Stimulated activated CD4-positive, alpha-beta T cell treated with anti-CD3 and anti-CD28 coated beads, Interleukin-4, amount 100 ng/mL, for 48 hours (primary cell): Measurements from ENCODE around the gene HDAC4.

Experiments
- DNase-seq, 2 donors: peaks; one replicate each; pipeline ENCODE4 v3.0.0-alpha.2; 2020; ENCODE audit warnings: low read depth in 2 of 2

Gene HDAC4

DNA sequence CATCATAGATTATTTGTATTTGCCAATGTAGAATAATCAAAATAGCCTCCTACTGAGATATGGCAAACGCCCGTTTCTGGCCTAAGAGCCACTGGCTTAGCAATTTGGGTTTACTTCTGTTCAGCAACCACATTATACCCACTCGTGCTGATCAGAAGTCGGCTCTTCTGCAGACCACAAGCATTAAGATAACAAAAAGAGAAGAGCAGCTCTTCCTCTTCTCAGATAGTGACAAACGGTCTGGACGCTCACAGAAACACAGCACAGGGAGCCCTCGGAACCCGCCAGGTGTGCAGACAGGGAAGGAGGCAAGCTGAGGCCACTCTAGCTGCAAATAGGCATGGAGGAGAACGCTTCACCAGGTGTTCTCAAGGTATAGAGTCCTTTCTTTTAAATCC, 164.0 kb downstream of the HDAC4 start:
- DNase-seq, result no peak

DNA sequence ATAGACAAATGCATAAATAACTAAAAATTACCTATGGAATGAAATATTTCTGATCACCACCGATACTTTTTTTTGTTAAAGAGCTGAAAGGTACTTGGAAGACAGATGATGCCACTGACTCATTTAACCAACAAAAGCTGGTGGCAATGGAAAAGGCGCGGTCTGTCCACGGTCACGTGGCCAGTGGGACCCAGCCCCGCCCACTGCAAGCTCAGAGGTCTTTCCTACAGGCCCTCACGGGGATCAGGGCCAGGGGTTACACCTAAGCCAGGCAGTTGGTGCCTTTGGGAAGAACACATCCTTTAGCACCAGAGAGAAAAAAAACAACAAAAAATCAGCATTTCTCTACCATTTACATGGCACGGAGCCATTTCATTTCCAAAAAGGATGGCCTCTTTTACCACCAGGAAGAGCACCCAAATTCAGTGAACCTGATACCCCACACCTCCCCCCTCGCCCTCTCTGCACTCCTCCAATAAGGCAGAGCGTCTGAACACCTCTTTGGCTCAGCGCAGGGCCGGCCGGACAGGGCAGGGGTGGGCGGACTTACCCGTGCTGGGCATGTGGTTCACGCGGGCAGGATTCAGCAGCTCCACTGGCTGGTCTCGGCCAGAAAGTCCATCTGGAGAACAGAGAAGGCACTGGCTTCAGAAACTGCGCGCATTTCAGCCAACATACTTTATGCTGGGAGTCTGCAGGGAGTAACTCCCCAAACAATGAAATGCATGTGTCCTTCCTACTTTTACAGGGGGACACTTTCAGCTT, 164.6 kb downstream of the HDAC4 start:
- DNase-seq, result no peak

DNA sequence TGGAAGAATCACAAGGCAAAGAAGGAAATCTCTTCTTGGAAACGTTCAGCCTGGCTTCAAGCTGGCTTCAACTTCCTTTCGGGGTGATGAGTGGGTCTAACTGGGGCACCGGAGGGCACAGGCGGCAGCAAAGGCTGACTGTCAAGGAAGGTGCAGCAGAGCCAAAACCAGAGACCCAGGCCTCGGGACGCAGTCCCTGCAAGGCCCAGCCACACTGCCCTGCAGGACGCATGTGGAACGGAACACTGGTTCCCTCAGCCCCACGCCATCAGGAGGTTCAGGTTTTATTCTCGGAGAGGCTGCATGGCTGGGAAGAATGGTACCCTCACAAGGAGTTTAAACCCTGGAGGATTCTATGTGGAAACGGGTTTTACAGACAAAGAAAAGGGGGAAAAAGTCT, 165.5 kb downstream of the HDAC4 start:
- DNase-seq, result no peak

DNA sequence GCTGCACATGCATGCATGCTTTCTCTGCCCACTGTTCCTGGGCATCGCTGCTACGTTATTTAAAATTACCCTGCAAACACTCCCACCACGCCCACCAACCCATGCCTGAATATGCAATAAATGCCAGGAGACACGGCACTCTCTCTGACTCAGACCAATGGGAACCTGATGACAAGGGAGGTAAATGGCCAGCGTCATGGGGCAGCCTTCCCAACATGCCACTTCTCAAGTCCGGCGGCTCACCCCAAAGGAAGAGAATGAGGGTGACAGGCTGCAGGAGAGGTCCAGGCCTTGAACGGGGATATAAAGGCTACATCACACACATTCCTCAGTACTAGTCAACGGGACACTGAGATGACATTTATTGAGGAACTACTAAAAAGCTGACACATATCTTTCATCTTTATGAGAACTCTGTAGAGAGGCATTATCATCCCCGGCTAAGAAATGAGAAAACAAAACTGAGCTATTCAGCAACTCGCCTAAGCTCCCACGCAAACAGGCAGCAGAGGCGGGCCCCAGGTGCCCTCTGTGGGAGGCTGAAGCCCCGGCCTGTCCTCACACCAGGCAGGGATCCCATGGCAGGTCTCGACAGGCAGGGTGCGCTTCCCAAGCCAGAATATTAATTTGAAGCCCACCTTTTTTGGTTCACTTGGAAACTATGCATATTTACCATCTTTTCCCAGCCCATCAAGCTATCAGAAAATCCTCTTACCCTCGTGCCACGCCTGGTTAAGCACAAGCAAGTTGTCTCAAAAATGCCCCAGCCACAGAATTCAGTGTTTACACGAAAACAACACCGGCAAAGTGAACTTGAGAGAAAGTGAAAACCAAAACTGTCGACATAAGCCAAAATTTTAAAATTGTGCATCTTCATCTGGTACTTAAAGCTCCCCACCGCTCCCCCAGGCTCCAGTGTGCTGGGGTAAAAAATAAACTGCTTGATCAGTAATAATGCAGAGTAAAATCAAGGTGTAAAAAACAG, 166.3 kb downstream of the HDAC4 start:
- DNase-seq, result no peak

DNA sequence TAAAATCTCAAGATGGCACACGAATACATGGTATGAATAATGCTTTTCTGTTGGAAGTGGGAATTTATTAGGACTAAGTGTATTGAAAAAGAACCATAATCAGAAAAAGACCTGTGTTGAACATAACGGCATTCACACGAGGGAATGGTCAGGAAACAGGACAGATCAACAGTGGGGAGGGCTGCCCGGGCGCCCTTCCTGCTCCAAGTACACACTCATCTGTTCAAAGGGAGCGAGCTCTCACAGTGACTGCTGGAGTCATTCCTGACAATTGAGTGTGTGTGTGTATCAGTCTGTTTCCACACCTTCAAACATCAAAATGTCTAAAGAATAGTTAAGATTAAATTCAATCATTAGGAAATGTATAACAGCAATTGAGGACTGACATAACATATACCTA, 167.2 kb downstream of the HDAC4 start:
- no peak for DNase-seq

DNA sequence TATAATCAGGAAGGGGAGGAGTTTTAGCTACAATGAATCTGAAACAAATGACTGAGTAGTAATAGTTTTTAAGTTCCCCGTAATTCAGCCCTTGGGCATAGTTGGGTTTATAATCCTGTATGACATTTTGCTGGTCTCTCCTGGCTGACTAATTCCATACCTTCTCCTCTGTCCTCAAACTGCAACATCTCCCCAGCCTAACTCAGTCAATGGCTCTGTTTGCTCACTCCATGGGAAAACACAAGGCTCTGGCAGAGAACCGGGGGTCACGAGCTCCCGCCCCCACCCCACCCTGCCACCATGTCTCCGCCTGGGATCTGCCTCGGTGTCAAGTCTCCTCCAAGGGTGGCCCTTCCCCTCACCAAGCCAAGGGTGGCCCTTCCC, 168.6 kb downstream of the HDAC4 start:
- no peak for DNase-seq

DNA sequence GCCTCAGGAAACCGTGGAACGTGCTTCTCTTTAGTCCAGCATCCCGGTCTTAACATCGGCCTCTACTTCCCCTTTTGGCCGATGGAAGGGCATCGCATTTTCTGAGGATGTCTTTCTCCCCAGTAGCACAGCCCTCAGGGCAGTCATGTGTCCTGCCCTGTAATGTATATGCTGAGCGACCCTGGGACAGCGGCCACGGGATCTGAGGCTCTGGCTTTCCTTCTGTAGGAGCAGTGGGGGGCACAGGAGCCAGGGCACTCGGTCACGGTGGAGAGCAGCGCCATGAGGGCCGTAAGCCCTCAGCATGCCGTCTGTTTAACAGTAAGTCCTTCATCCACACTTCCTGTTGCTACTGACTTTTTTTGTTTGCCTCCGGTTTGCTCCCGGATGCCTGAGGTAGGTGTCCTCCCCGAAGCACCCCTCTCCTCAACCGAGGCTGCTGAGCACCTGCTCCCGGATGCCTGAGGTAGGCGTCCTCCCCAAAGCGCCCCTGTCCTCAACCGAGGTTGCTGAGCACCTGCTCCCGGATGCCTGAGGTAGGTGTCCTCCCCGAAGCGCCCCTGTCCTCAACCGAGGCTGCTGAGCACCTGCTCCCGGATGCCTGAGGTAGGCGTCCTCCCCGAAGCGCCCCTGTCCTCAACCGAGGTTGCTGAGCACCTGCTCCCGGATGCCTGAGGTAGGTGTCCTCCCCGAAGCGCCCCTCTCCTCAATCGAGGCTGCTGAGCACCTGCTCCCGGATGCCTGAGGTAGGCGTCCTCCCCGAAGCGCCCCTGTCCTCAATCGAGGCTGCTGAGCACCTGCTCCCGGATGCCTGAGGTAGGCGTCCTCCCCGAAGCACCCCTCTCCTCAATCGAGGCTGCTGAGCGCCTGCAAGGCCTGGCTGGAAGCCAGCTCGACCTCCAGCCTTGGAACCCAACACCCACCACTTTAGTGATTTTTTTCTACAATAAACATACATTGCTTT, 169.3 kb downstream of the HDAC4 start:
- DNase-seq, result no peak

DNA sequence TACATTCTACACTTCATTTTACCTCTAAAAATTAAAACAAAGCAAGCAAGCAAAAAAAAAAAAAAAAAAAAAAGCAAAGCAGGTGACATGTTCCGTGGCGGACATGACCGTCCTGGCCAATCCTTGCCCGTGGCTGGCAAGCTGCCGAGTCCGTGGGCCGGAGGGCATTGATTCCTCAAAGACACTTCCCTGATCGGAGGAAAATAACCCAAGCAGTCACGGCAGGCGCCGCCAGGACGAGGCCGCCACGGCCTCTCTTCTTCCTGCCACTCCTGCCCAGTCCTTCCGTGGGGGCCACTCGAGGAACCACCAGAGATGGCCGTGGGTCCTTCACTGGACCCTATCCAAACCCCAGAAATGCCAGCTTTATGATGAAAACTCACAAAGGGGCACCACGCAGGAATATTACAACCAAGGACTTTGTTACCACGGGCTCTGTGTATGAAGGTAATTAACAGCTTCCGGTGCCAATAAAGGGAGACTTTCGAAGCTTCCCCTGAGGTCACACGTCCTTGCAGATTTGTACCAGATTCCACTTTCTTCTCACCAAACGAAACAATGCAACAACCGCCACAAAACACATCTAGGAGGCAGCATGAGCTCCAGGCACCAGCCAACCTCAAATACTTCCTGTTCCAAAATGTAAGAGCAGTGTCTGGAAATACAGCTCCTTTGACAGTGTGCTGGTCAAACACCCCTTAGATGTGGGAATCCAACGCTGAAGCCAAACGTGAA, 170.3 kb downstream of the HDAC4 start:
- no peak for DNase-seq

DNA sequence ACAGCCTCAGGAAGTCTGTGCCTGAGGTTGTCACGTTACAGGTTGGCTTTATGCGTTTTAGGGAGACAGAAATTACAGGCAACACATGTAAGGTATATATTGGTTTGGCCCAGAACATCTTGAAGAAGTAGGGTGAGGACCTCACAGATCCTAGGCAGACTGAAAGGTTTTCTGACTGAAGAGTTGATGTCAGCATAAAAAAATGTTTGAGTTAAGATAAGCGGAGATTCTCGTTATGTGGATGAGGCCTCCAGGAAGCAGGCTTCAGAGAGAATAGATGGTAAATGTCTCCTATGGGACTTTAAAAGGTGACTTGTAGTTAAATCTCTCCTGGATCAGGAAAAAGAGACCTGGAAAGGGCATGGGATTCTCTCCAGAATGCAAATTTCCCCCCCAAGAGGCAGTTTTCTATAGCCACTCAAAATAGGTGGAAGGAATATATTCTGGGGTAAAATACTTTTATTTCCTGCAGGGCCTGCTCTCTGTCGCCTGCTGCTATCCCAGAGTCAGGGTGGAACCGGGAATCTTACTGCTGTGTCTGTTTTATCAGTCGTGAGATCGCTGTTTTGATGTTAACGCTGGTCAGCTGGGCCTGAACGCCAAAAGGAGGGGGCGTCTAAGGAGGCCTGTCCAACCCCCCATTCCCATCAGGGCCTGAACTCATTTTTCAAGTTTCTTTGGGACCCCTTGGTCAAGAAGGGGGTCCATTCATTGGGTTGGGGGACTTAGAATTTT, 171.1 kb downstream of the HDAC4 start:
- DNase-seq, result no peak

DNA sequence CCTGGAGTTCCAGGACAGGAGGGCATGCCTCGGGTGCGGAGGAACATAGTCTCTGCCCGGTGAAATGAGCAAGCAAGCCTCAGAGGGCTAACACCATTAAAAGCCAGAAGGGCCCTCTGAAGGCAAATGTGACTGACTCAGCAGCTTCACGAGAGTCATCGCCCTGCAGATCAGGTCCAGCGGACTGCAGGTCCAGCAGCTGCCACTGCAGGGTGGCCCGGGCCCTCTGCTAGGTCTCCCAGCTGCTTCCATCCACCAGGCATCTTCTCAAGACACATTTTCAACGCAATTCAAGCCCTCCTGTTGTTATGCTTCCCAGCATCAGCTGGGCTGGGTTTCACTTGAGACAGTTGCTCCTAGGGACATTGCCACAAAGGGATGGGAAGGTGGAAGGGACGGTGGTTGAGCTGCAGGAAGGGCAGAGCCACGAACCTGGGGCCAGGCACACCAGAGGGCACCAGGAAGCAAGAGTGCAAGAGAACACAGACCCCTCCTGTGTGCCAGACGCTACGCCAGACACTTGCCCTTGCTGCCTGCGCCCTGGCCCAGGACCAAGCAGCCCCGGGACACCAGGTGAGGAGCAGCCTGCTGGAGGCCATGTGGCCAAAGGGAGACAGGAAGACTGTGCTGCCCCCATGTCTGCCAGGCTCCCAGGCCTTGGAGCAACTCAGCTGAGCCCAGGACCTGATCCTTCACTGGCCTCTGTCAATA, 173.0 kb downstream of the HDAC4 start:
- DNase-seq, result no peak

DNA sequence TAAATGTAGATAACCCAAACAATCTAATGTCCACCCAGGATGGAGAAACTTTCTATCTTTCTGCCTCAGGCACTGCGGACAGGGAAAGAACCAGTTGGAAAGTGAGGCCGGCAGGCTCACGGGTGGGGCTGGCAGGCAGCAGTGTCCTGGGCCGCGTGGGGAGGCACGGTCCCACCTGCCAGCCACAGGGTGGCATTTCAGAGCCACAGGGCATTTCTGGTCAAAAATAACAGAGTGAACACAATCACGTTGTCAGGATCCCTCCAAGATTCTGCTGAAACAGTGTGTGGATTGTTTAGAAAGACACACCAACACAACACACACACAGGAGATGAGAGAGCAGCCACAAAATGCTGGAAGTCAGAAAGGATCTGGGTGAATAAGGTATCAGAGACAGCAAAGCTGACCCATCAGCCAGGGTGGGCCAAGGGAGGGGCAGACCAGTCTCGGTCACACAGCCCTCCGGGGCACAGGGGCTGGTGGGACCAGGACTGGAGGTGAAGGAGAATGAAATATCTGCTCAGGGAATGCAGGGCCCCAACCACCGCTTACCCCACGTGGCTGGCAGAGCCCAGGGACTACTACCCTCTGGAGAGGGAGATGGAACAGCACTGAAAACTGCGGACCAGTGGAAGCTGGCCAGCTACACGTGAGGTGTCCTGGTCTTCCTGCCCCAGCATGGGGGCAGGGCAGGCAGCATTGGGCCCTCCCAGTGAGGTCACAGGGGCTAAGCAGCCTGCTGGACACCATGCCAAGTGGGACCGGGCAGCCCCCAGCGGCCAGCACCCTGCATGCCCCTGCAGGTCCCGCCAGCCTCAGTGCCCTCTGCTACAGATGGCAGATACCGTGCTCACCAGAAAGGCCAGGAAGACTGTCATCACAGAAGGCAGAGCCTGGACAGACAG, 173.9 kb downstream of the HDAC4 start:
- no peak for DNase-seq

DNA sequence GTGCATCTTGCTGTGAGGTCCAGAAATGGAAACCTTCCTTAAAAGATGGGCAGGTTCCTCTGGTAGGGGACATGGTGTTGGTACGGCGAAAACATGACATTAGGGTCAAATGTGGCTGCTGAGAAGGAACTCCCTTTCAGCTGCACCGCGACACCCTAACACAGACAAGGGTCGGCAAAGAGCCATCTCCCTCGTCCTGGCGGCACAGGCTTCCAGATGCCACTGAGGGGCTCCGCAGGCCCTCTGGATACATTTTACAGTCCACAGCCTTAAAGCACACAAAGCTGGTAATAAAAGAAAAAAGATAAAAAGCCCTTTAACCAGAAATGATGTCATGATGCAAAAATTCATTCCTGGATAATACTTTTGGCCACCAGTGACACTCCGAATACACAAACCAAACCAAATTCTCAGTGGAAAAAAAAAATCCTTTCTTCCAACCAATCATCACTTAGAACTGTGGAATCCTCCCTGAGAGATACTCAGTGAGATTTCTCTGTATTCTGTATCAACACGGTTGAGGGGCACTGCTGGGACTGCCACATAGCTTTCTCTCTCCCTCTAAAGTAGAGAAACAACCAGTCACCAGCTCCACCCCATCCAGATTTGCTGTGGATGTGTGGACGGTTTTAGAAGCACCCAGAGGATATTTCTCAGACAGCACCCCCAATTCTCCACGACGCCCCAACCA, 174.8 kb downstream of the HDAC4 start:
- no peak for DNase-seq

DNA sequence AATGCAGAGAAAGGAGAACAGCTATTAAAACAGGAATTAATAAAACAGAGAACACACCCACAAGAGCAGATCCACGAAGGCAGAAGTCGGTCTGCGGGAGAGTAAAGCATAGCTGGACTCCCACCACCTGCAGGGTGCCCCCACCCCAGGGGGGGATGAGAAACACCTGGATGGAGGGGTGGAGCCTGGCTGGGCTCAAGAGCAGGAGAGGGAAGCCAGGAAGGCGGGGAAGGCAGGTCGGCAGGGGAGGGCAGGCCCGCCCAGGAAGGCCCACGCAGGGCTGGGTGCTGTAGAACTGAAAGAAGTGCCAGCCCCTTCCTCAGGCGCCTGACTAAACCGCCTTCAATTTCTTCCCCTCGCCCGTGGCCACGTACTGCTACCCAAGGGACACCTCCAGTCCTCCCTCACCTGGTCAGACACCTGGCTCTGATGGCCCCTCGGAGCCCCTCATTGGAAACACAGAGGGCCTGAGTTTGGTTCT, 175.4 kb downstream of the HDAC4 start:
- DNase-seq, result no peak

DNA sequence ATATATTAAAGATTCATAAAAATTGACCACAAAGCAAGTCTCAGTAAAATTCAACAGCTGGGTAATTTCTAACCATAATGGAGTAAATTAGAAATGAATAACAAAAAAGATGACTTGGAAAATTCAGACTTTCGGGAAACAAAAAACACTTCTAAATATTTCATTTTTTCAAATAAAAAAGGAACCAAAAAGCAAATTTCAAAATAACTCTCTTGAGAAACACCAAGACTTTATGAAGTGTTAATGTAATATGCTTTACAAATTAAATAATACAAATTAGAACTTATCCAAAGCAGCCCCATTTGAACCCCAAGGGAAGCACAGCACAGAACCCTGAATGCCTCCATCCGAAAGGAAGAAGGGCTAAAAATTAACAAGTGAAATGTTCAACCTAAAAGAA, 175.9 kb downstream of the HDAC4 start:
- DNase-seq, result no peak

DNA sequence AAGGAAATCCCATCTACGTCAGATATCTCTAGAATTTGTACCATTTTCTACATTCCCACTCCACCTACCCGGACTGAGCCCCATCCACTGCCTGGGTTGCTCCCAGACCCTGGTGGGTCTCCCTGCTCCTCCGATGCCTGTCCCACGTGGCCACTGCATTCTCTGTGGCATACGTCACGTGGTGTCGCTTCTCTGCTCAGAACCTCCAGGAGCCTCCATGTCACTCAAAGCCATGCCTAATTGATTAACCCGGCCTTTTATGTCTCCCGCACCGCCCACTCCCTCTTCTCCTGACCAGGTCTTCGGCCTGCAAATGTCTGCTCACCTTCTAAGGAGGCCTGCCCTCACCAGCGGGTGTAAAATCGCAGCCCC, 176.6 kb downstream of the HDAC4 start:
- no peak for DNase-seq

DNA sequence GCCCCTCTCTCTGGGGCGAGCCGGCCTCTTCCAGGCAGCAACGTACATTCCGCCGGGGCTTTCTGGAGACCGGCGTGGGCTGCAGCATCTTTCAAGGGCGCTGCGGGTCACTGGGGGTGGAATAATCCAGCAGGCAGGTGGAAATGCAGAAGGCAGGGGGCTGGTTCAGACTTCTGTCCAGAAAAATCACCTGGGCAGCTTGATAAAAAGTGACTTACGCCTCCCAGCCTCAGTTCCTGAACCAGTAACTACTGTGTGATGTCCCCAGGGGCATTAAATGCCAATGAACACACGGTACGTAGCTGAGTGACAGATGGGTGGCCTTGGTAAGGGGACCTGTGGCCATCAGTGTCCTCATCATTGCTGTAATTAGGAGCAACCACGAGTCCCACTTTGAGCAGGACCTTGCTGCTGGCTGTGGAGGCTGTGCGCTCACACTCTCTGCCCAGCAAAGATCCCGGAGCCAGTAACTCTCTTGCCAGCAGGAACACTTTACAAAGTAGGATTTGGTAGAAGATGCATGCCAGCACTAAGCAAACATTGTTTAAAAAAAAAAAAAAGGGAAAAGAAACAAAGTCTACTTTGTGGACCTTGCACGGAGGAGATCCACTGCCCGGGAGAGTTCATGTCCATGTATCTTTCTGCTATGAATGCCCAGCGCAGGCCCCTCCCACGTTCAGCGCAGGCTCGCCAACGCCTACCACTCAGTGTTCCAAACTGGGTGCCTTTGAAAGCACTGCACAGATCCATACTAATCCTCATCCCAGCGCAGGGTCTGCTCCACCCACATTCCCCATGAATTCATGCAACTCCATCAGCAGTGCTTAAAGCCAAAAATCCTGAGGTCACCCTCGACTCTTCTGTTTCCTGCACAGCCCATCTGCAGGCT, 177.3 kb downstream of the HDAC4 start:
- DNase-seq, result no peak

DNA sequence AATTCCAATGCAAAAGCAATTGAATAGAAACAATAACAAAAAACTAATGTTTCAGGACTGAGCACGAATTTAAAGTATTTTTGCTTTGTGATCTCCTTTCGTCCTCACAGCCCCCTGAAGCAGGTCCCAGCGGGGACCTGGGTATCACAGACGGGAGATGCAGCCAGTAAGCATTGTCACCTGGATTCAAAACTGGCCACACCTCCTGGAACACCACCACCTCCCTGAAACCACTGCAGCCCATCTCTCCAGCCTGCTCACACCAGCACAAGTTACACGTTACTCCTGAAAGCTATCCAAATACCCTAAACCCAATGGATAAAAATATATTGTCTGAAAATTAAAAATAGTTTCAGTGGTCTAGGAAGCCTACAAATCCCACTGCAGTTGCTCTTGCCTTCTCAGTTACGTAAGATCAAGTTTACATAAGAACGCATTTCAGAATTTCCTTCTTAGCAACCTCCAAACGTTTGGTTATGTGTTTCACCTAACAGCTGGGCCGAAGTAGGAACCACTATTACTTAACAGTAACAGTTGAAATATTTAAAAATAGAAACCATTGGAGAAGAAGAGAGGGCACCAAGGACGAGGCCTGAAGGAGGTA, 178.0 kb downstream of the HDAC4 start:
- no peak for DNase-seq
